ENCODE results near the gene DRAXIN.

Gene DRAXIN

GRCh38 chr1:11725616-11726015, 34.1 kb downstream of the DRAXIN start (continued):
- TF ChIP-seq ZNF274 (IDR thresholded peaks at IDR 0.05; ENCODE audit: low read length) (no peak), ZNF274 (tag by site-specific recombination; IDR thresholded peaks at IDR 0.05; ENCODE audit: borderline replicate concordance) (no peak), ZNF560 (tag by site-specific recombination; IDR thresholded peaks at IDR 0.05; ENCODE audit: borderline replicate concordance) (no peak), ZNF660 (tag by site-specific recombination; IDR thresholded peaks at IDR 0.05) (no peak), ZNF174 (tag by site-specific recombination; IDR thresholded peaks at IDR 0.05) (no peak), ZNF16 (tag by site-specific recombination; IDR thresholded peaks at IDR 0.05; ENCODE audit: low read depth) (no peak), ZNF585B (tag by site-specific recombination; IDR thresholded peaks at IDR 0.05) (no peak), ZNF670 (tag by site-specific recombination; IDR thresholded peaks at IDR 0.05; ENCODE audit: low read depth) (no peak), ZNF184 (tag by site-specific recombination; IDR thresholded peaks at IDR 0.05) (no peak)

GRCh38 chr1:11727119-11727518, 35.6 kb downstream of the DRAXIN start:
- Histone ChIP-seq H3K36me3 (ENCODE audit: control insufficient read depth in 2 of 2, insufficient read depth in 1 of 2, low read length in 2 of 2) (no peaks in the 10 kb centered on the region), H3K27ac (ENCODE audit: extremely low read depth, low read depth, low read length) (no peak overlapping the region), H3K9me3 (ENCODE audit: control insufficient read depth, insufficient read depth, low read depth, low read length) (no peaks in the 10 kb centered on the region), H3K4me1 (ENCODE audit: control insufficient read depth, insufficient read depth, low read length) (no peaks in the 10 kb centered on the region), H3K4me3 (ENCODE audit: low read depth, low read length) (no peak overlapping the region)
- POLR2A ChIA-PET: no interaction called here
- CTCF ChIA-PET: no interaction called here
- TF ChIP-seq ZNF394 (tag by site-specific recombination; IDR thresholded peaks at IDR 0.05; ENCODE audit: borderline replicate concordance): no peak
- TF ChIP-seq SP2 (tag by site-specific recombination; IDR thresholded peaks at IDR 0.05): no peak
- TF ChIP-seq EGR2 (tag by site-specific recombination; IDR thresholded peaks at IDR 0.05; ENCODE audit: low read depth): no peak
- no peak for TF ChIP-seq YY2 (tag by site-specific recombination; IDR thresholded peaks at IDR 0.05)
- TF ChIP-seq ZBTB1 (tag by site-specific recombination; IDR thresholded peaks at IDR 0.05): no peak
- TF ChIP-seq SALL2 (tag by site-specific recombination; IDR thresholded peaks at IDR 0.05; ENCODE audit: borderline replicate concordance): no peak
- TF ChIP-seq ZNF354C (tag by site-specific recombination; IDR thresholded peaks at IDR 0.05; ENCODE audit: borderline replicate concordance, low read depth): no peak
- TF ChIP-seq ZNF239 (tag by site-specific recombination; IDR thresholded peaks at IDR 0.05): no peak
- no peak for TF ChIP-seq ZNF514 (tag by site-specific recombination; IDR thresholded peaks at IDR 0.05)
- TF ChIP-seq GLI2 (tag by site-specific recombination; IDR thresholded peaks at IDR 0.05; ENCODE audit: borderline replicate concordance, low read depth): no peak
- no peak for TF ChIP-seq MEIS1 (CRISPR knock-in tag; IDR thresholded peaks at IDR 0.05; ENCODE audit: borderline replicate concordance)
- TF ChIP-seq KLF8 (tag by site-specific recombination; IDR thresholded peaks at IDR 0.05): no peak
- no peak for TF ChIP-seq ZNF626 (tag by site-specific recombination; IDR thresholded peaks at IDR 0.05)
- no peak for TF ChIP-seq ZNF596 (tag by site-specific recombination; IDR thresholded peaks at IDR 0.05)

- no peak for TF ChIP-seq ZNF26 (tag by site-specific recombination; IDR thresholded peaks at IDR 0.05)
- TF ChIP-seq SCRT2 (tag by site-specific recombination; IDR thresholded peaks at IDR 0.05): 0 out of 2 replicates have a peak, but pooled peaks have one; percentile 48
- TF ChIP-seq ZNF10 (tag by site-specific recombination; IDR thresholded peaks at IDR 0.05): peak; percentile 98
- Histone ChIP-seq H3K27ac (ENCODE audit: extremely low read depth, low read depth, low read length) (no peak overlapping the region), H3K4me1 (ENCODE audit: control insufficient read depth, insufficient read depth, low read length) (no peaks in the 10 kb centered on the region), H3K9me3 (ENCODE audit: control insufficient read depth, insufficient read depth, low read depth, low read length) (no peaks in the 10 kb centered on the region), H3K36me3 (ENCODE audit: control insufficient read depth in 2 of 2, insufficient read depth in 1 of 2, low read length in 2 of 2) (no peaks in the 10 kb centered on the region), H3K4me3 (ENCODE audit: low read depth, low read length) (no peak overlapping the region)
- CTCF ChIA-PET: interaction anchor here (0.7 kb wide), 1 partner anchor 625 kb away, joined by 4 read pairs; no protein-coding TSS in a partner anchor
- POLR2A ChIA-PET: no interaction called here
Observed at GRCh38 chr1:11728126-11728806, 36.8 kb downstream of the DRAXIN start.

Data from HEK293 (cell line).